Kidney (tissue), 14 donors: ENCODE data around the gene NRXN3. TPM values are rescaled to one million over a fixed set of nuclear protein-coding genes. Genes with fewer than 3 reads are reported as not detected.

Experiments used
- DNase-seq, 5 donors: peaks; one replicate each; pipeline ENCODE4 v3.0.0-alpha.2; 2013 to 2020
- FAIRE-seq: peaks from 2 replicates; lab custom pipeline; 2012; peaks lifted over from hg19 to GRCh38; lab: Jason Lieb, UNC
- H3K27ac ChIP-seq, 2 donors: one replicate each; pipeline ENCODE4 v1.7.0; 2013; ENCODE audit warnings: low read depth in 2 of 2, low read length in 2 of 2, inconsistent platforms in 1 of 2
- H3K27me3 ChIP-seq: one replicate; pipeline ENCODE4 v1.7.1; 2013; ENCODE audit warnings: low read length, inconsistent platforms; ENCODE audit not compliant: control insufficient read depth, insufficient read depth
- H3K36me3 ChIP-seq, 3 donors: one replicate each; pipeline versions ENCODE4 v1.7.0 to v1.7.1; 2013; ENCODE audit warnings: low read length in 3 of 3, control low read depth in 1 of 3, inconsistent platforms in 1 of 3; ENCODE audit not compliant: insufficient read depth in 3 of 3, control insufficient read depth in 2 of 3
- H3K4me1 ChIP-seq, 3 donors: one replicate each; pipeline versions ENCODE4 v1.7.0 to v1.7.1; 2013; ENCODE audit warnings: low read length in 3 of 3, inconsistent platforms in 1 of 3, low read depth in 1 of 3; ENCODE audit not compliant: control insufficient read depth in 2 of 3, insufficient read depth in 2 of 3
- H3K4me3 ChIP-seq, 3 donors: one replicate each; pipeline versions ENCODE4 v1.7.0 to v1.8.1; 2013; ENCODE audit warnings: low read length in 3 of 3, control low read depth in 1 of 3, inconsistent platforms in 1 of 3
- H3K9ac ChIP-seq, 3 donors: one replicate each; pipeline versions ENCODE4 v1.7.0 to v1.7.1; 2013; ENCODE audit warnings: low read length in 3 of 3, control low read depth in 1 of 3, inconsistent platforms in 1 of 3
- H3K9me3 ChIP-seq, 3 donors: one replicate each; pipeline versions ENCODE4 v1.7.0 to v1.7.1; 2013; ENCODE audit warnings: low read length in 3 of 3, control low read depth in 1 of 3, inconsistent platforms in 1 of 3; ENCODE audit not compliant: control insufficient read depth in 2 of 3, insufficient read depth in 1 of 3
- CTCF ChIP-seq: IDR thresholded peaks from 3 replicates; pipeline ENCODE4 v1.5.1; 2012; ENCODE audit warnings: mild to moderate bottlenecking, moderate library complexity, borderline replicate concordance; ENCODE audit not compliant: insufficient read depth; ENCODE audit errors: extremely low read depth
- intact Hi-C: fragments of 100-400 bp; cut with DNase I; formaldehyde crosslinking; loops from one replicate; pipeline ENCODE4 v1.11.1; 2022
- polyA plus RNA-seq: library from polyadenylated mRNA; stranded (reverse); fragments of 350-450 nt; fragmentation: Illumina TruSeq; extraction: RNeasy Lipid Tissue Mini Kit (QIAGEN cat#74804); gene quantifications from one replicate; pipeline ENCODE4 v1.2.3, GENCODE V29; 2014; ENCODE audit warnings: low read depth, low replicate concordance; ENCODE audit not compliant: insufficient read depth
- total RNA-seq: library from RNA; stranded (reverse); fragmentation: NEBNext Ultra II Directional; extraction: Animal tissue kit (Norgen Biotek cat#: 25700); gene quantifications from one replicate; pipeline ENCODE4 v1.2.1, GENCODE V29; 2021
- donor health status: control.
- donor health status: control.
- donor health status: control.
- donor health status: control.
- donor health status: control.
- donor health status: DM: yes; HTN: yes; CAD: no.
- donor health status: Normal renal cell carcinoma (clear cell type).

NRXN3 gene
- total and polyA plus RNA-seq, 2 donors from 2014 or later = 1.5 to 2.4 TPM

DNA sequence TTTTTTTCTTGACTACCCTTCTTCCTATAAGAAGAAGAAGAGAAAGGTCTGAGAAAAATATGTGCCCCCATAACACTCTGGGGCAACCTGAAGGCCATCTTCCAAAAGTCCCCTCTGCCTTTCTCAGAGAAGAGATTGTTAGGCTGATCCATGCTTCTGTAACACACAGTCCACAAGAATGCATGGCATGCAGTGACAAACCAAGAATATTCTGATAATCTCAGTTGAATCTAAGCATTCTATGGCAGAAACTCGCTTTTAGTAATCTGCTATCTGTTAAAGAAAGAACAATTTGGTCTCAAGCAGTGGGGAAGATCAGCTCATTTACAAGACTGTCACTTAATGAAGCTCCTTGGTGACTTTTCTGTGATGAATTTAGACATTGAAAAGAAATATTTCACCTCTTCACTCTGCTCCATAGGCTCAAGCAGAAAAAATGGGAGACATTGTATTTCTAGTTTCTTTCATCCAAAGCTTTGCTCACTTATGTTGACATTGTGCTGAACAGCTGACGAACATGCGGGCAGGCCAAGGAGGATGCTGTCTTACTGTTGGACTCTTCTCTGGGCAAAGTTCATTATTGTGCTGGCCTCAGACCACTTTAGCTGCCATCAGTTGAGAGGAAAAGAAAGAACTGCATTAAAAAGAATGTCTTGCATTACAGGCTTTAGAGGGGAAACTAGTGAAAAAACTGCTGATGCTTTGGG lies 1084.0 kb downstream of the NRXN3 start:
- H3K4me3 ChIP-seq = no peak overlapping the region
- no peaks in the 10 kb centered on the region for H3K9me3 ChIP-seq
- DNase-seq (no peak), FAIRE-seq (no peak)
- H3K4me1 ChIP-seq = no peaks in the 10 kb centered on the region
- no peak overlapping the region for H3K9ac ChIP-seq
- H3K27ac ChIP-seq = no peak overlapping the region
- H3K36me3 ChIP-seq = no peaks in the 10 kb centered on the region
- intact Hi-C loops = no loop called here
- no peaks in the 10 kb centered on the region for H3K27me3 ChIP-seq
- TF ChIP-seq CTCF = no peak

DNA sequence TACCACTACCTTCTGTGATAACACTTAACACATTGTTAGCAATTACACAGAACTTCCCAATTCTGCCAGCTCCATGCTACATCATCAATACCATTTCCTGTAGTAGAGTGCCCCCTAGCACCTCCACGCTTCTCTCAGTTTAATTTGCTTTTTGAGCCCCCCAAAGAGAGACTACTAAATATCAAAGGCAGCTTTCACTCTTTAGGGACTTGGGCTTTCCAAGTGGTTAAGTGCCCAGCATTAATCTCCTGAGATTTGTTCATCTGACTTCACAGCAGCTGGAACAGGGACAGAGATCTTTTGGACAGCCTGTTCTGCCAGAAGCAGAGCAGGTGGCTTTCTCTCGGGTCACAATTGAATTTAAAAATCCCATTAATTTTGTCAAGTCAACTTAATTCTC lies 1086.2 kb downstream of the NRXN3 start:
- no peak for FAIRE-seq
- H3K36me3 ChIP-seq = no peaks in the 10 kb centered on the region
- intact Hi-C loops = no loop called here

DNA sequence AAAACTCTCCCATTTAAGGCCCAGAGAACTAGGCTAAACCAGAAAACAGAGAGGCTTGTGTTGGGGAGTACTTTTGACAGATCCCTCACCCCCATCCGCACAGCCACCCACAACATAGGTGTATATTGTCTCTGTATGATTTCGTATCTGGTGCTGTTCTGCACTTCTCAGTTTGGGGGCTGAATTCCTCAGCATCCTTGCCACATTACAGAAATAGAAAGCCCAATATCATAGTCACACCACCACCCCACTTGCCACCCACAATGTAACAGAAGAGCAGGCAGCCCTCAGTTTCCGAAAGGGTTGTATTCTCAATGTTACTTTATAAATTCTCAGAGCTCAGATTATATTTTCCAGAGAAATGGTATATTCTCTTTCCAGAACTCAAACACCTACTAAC lies 1090.2 kb downstream of the NRXN3 start:
- DNase-seq = no peak
- no peak for FAIRE-seq
- no peaks in the 10 kb centered on the region for H3K4me1 ChIP-seq
- H3K27me3 ChIP-seq = no peaks in the 10 kb centered on the region
- intact Hi-C loops = no loop called here
- no peak for TF ChIP-seq CTCF
- no peaks in the 10 kb centered on the region for H3K36me3 ChIP-seq
- H3K9ac ChIP-seq = no peak overlapping the region
- no peaks in the 10 kb centered on the region for H3K9me3 ChIP-seq
- H3K4me3 ChIP-seq = no peak overlapping the region
- no peak overlapping the region for H3K27ac ChIP-seq

More for the DNA sequence above, 1086.2 kb downstream of the NRXN3 start:
- no peak for TF ChIP-seq CTCF
- Histone ChIP-seq H3K9me3 (no peaks in the 10 kb centered on the region), H3K27ac (no peak overlapping the region), H3K9ac (no peak overlapping the region), H3K27me3 (no peaks in the 10 kb centered on the region), H3K4me1 (no peaks in the 10 kb centered on the region), H3K4me3 (no peak overlapping the region)
- DNase-seq = no peak
